Measurements from ENCODE around the gene PRKX. TPM values are rescaled to one million over a fixed set of nuclear protein-coding genes. Genes with fewer than 3 reads are reported as not detected.
A peak's percentile ranks its signal among the peaks of the same experiment; 100 is the strongest.
"Not testable (repeated sequence)": the region's sequence is repeated elsewhere in the genome, so short reads cannot be mapped to it uniquely, and the experiment has no call there.

PRKX gene
- total RNA-seq, 6 donors from 2014 or later: 10.0 to 43.7 (median 19.6) TPM

- Histone ChIP-seq H3K27ac (no peak overlapping the region), H3K4me1 (no peaks in the 10 kb centered on the region), H3K4me3 (no peak overlapping the region), H3K36me3 (no peaks in the 10 kb centered on the region), H3K9me3 (no peaks in the 10 kb centered on the region), H3K27me3 (no peaks in the 10 kb centered on the region)
- TF ChIP-seq CTCF (IDR thresholded peaks at IDR 0.05): no peak
- TF ChIP-seq POLR2AphosphoS5 (IDR thresholded peaks at IDR 0.05): no peak
- TF ChIP-seq EP300 (IDR thresholded peaks at IDR 0.05): no peak
- no peak for TF ChIP-seq POLR2A (IDR thresholded peaks at IDR 0.05)
- WGBS, 2 donors: 37 to 41% methylated on average over 8 of the region's 8 CpGs
- ATAC-seq (ENCODE audit: low FRiP score in 2 of 2): no peak
- DNase-seq: peak in 1 of 2 donors; percentile 24
Measured at GRCh38 chrX:3743801-3744439, 30.5 kb upstream of the PRKX start.

GRCh38 chrX:3740946-3741345 lies 27.5 kb upstream of the PRKX start:
- WGBS, 2 donors: 89 to 94% methylated on average over 8 of the region's 8 CpGs
- H3K4me3 ChIP-seq; DNase-seq; ATAC-seq (ENCODE audit: low FRiP score in 2 of 2); H3K36me3 ChIP-seq; H3K9me3 ChIP-seq; H3K4me1 ChIP-seq; H3K27me3 ChIP-seq; H3K27ac ChIP-seq: not testable (repeated sequence)

- Histone ChIP-seq H3K27me3 (no peaks in the 10 kb centered on the region), H3K36me3 (no peaks in the 10 kb centered on the region), H3K4me1 (no peaks in the 10 kb centered on the region), H3K4me3 (no peak overlapping the region), H3K9me3 (no peaks in the 10 kb centered on the region), H3K27ac (peak overlapping the region in 1 of 4 donors; percentile 42)
- ATAC-seq (ENCODE audit: low FRiP score in 2 of 2) (no peak), DNase-seq (no peak)
- TF ChIP-seq EP300 (IDR thresholded peaks at IDR 0.05) (no peak), POLR2AphosphoS5 (IDR thresholded peaks at IDR 0.05) (no peak), POLR2A (IDR thresholded peaks at IDR 0.05) (no peak), CTCF (IDR thresholded peaks at IDR 0.05) (no peak)
Measured at GRCh38 chrX:3738509-3738908, 25.1 kb upstream of the PRKX start.

GRCh38 chrX:3736536-3736935 lies 23.1 kb upstream of the PRKX start:
- not testable (repeated sequence) for H3K4me1 ChIP-seq; H3K27me3 ChIP-seq; H3K4me3 ChIP-seq; ATAC-seq (ENCODE audit: low FRiP score in 2 of 2); DNase-seq; H3K27ac ChIP-seq; H3K36me3 ChIP-seq; H3K9me3 ChIP-seq
- 81 to 89% methylated on average over 11 of the region's 11 CpGs for WGBS, 2 donors

GRCh38 chrX:3735891-3736290 lies 22.4 kb upstream of the PRKX start:
- H3K27me3 ChIP-seq; H3K9me3 ChIP-seq; H3K27ac ChIP-seq; ATAC-seq (ENCODE audit: low FRiP score in 2 of 2); H3K4me3 ChIP-seq; DNase-seq; H3K4me1 ChIP-seq; H3K36me3 ChIP-seq: not testable (repeated sequence)
- WGBS, 2 donors: 74 to 80% methylated on average over 2 to 6 of the region's 6 CpGs

- not testable (repeated sequence) for H3K9me3 ChIP-seq; DNase-seq; H3K27ac ChIP-seq; H3K27me3 ChIP-seq; H3K4me3 ChIP-seq; H3K4me1 ChIP-seq; H3K36me3 ChIP-seq; ATAC-seq (ENCODE audit: low FRiP score in 2 of 2)
- WGBS, 2 donors: 80 to 89% methylated on average over 3 to 4 of the region's 4 CpGs
Measured at GRCh38 chrX:3734456-3734855, 21.0 kb upstream of the PRKX start.

- 92 to 98% methylated on average over 5 to 7 of the region's 7 CpGs for WGBS, 2 donors
- Histone ChIP-seq H3K27ac (no peak overlapping the region), H3K4me1 (no peaks in the 10 kb centered on the region), H3K4me3 (no peak overlapping the region), H3K9me3 (no peaks in the 10 kb centered on the region), H3K27me3 (no peaks in the 10 kb centered on the region), H3K36me3 (no peaks in the 10 kb centered on the region)
- DNase-seq (no peak), ATAC-seq (ENCODE audit: low FRiP score in 2 of 2) (no peak)
- TF ChIP-seq CTCF (IDR thresholded peaks at IDR 0.05) (no peak), POLR2A (IDR thresholded peaks at IDR 0.05) (no peak), EP300 (IDR thresholded peaks at IDR 0.05) (no peak)
Measured at GRCh38 chrX:3733043-3733430, 19.6 kb upstream of the PRKX start.

GRCh38 chrX:3732326-3733042 lies 19.0 kb upstream of the PRKX start:
- not testable (repeated sequence) for H3K4me1 ChIP-seq; H3K9me3 ChIP-seq; H3K27me3 ChIP-seq; H3K27ac ChIP-seq; DNase-seq; ATAC-seq (ENCODE audit: low FRiP score in 2 of 2); H3K4me3 ChIP-seq; H3K36me3 ChIP-seq
- 81 to 85% methylated on average over 14 to 15 of the region's 15 CpGs for WGBS, 2 donors

Measured in upper lobe of left lung (tissue), 6 donors.